Bronchial smooth muscle cell (primary cell): Measurements from ENCODE around the gene AQP3. TPM values are rescaled to one million over a fixed set of nuclear protein-coding genes. Genes with fewer than 3 reads are reported as not detected.

Experiments
- total RNA-seq: library from RNA; depleted of rRNA; stranded (reverse); fragments of >200 nt; gene quantifications from 2 replicates; pipeline ENCODE4 v1.2.1, GENCODE V29; 2014

The AQP3 gene
- total RNA-seq: 6.6 and 11.2 TPM in 2 replicates

DNA sequence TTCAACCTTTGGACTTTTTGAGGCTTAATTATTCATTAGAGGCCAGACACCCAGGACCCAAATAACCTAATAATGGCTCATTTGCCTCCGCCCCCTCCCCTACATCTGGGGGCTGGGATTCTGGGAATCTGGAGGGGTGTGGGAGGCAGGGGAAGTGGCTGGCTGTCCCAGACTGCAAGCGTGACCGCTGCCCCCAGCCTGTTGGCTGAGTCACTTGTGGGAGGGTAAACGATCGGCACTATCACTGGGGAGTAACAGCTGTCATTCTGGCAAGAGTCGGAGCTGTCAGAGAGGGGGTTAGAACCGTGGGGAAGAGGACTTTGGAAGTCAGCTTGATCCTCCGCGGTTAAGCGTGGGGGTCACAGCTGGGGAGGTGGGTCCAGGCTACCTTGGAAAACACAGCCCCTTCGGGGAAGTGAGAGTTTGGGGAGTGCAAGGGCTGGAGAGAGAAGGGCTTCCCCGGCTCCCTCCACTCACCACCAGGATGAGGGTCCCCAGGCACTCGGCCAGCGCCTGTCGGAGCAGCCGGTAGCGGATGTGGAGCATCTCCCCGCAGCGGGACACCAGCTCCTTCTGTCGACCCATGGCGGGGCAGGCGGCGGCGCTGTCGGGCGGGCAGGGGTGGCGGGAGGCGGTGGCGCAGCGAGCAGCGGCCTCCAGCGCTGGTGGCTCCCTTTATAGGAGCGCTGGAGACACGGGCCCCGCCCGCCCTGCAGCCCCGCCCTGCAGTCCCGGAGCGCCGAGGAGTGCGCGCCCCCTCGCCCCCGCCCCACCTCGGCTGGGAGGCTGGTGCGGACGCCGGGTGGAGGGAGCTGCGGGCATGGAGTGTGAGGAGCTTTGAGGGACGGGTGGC, at the start of gene AQP3:
AQP3 (minus strand) TSS at position 648 of the 853 bp plus-strand sequence; CDS start at position 585, 63 bp downstream.

GRCh38 chr9:33473643-33474352, 26.4 kb upstream of the AQP3 start, which contains the start of gene NOL6:
TSS of gene NOL6 (minus strand) at chr9:33473924. CDS start at chr9:33473842, 82 bp downstream.

DNA sequence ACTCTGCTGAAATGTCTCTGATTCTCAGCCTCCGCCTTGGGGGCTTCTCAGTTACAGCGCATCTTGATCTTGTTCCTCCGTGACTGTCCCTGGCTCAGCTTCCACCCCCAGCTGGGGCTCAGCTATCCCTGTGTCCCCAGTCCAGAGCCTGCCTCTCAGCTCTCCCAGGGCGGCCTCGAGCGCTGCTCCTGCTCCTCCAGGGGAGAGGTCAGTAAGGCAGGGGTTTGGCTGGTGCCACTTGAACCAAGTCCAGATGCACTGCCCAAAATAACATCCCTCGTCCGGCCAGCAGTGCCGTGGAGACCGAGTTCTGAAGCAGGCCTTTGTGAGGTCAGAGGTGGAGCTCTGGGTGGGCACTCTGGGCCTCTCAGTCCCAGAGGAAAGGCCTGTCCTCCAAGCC, 45.0 kb downstream of the AQP3 start, which contains the start of gene AQP7:
AQP7 (minus strand) TSS at position 198 of the 400 bp plus-strand sequence. CDS start 1,306 bp downstream, outside the sequence.

Other genes with a start within 250 kb of the AQP3 start
- 0.95 TPM in 1 of 2 replicates, not detected in the other for gene SPINK4, start 207.4 kb downstream of the AQP3 start, total RNA-seq
- gene BAG1, start 182.9 kb downstream of the AQP3 start, total RNA-seq: 15.5 and 23.3 TPM in 2 replicates
- 117 and 152 TPM in 2 replicates for gene CHMP5, start 182.5 kb downstream of the AQP3 start, total RNA-seq
- gene NFX1, start 157.1 kb downstream of the AQP3 start, total RNA-seq: 22.2 and 23.9 TPM in 2 replicates
- gene AQP7, start 45.0 kb downstream of the AQP3 start, total RNA-seq: 0.34 and 0.47 TPM in 2 replicates
- 13.6 and 15.1 TPM in 2 replicates for gene NOL6, start 26.3 kb upstream of the AQP3 start, total RNA-seq
- 2.3 and 4.3 TPM in 2 replicates for gene ANKRD18B, start 76.7 kb upstream of the AQP3 start, total RNA-seq